Measurements from ENCODE around the gene MAST3.

The MAST3 gene

GRCh38 chr19:18113827-18114226 lies 16.2 kb downstream of the MAST3 start:
- no peak for DNase-seq (ENCODE audit: low spot score)

GRCh38 chr19:18114483-18114882 lies 16.9 kb downstream of the MAST3 start:
- DNase-seq (ENCODE audit: low spot score): no peak

- no peak for DNase-seq (ENCODE audit: low spot score)
Measured at GRCh38 chr19:18117364-18117691, 19.8 kb downstream of the MAST3 start.

GRCh38 chr19:18117692-18118378 lies 20.3 kb downstream of the MAST3 start:
- DNase-seq (ENCODE audit: low spot score): peak; percentile 96

GRCh38 chr19:18118420-18119012 lies 20.9 kb downstream of the MAST3 start:
- no peak for DNase-seq (ENCODE audit: low spot score)

GRCh38 chr19:18119013-18119716 lies 21.6 kb downstream of the MAST3 start:
- DNase-seq (ENCODE audit: low spot score): peak; percentile 50

- DNase-seq (ENCODE audit: low spot score): peak; percentile 56
Measured at GRCh38 chr19:18119717-18120105, 22.1 kb downstream of the MAST3 start.

GRCh38 chr19:18120127-18120526 lies 22.5 kb downstream of the MAST3 start:
- DNase-seq (ENCODE audit: low spot score): no peak

GRCh38 chr19:18121166-18121565 lies 23.6 kb downstream of the MAST3 start:
- DNase-seq (ENCODE audit: low spot score): no peak

GRCh38 chr19:18122424-18122823 lies 24.8 kb downstream of the MAST3 start:
- DNase-seq (ENCODE audit: low spot score): no peak

GRCh38 chr19:18122860-18123795 lies 25.6 kb downstream of the MAST3 start:
- DNase-seq (ENCODE audit: low spot score): no peak

GRCh38 chr19:18123819-18124218 lies 26.2 kb downstream of the MAST3 start:
- no peak for DNase-seq (ENCODE audit: low spot score)

- no peak for DNase-seq (ENCODE audit: low spot score)
Measured at GRCh38 chr19:18126097-18126496, 28.5 kb downstream of the MAST3 start.

- peak; percentile 35 for DNase-seq (ENCODE audit: low spot score)
Measured at GRCh38 chr19:18128044-18128443, 30.5 kb downstream of the MAST3 start.

- DNase-seq (ENCODE audit: low spot score): no peak
Measured at GRCh38 chr19:18128805-18129204, 31.2 kb downstream of the MAST3 start.

GRCh38 chr19:18130523-18131242 lies 33.1 kb downstream of the MAST3 start:
- DNase-seq (ENCODE audit: low spot score): no peak

- no peak for DNase-seq (ENCODE audit: low spot score)
Measured at GRCh38 chr19:18131841-18132596, 34.4 kb downstream of the MAST3 start.

GRCh38 chr19:18135712-18136584 lies 38.4 kb downstream of the MAST3 start:
- no peak for DNase-seq (ENCODE audit: low spot score)

GRCh38 chr19:18137242-18137641 lies 39.7 kb downstream of the MAST3 start:
- DNase-seq (ENCODE audit: low spot score): no peak

All from activated CD4-positive, alpha-beta T cell treated with anti-CD3 and anti-CD28 coated beads, Interleukin-2, Interleukin-4, amounts not matched to agents 100 ng/mL and 50 ng/mL, durations not matched to agents 16 hours and 8 hours (primary cell).